Measurements from ENCODE around the gene INSM1. TPM values are rescaled to one million over a fixed set of nuclear protein-coding genes. Genes with fewer than 3 reads are reported as not detected.
A peak's percentile ranks its signal among the peaks of the same experiment; 100 is the strongest.

Gene INSM1
- total and polyA plus RNA-seq, 5 donors from 2014 or later, result 0.12 TPM; not detected in 4

DNA sequence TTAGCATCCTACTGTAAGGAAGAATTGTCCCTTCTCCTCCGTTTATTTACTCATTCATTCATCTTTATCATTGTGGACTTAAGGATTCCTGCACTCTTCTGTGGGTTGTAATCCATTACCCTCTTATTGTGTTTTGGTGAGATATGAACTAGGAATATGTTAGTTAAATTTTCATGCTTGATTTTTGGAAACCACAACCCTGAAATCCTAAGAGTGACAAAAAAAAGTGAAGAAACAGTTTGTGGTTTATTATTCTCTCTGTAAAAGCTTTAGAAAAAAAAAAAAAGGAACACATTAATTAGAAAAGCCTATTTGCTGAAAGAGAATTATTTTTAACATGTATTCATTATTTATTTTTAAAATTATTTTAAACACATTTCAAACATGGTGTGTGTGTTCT lies 36.7 kb upstream of the INSM1 start:
- Mint-ChIP-seq H3K9me3 (peaks cover 0 to 5% (median 2%) of the 10 kb centered on the region in 7 donors), H3K4me3 (no peak overlapping the region), H3K27me3 (peaks cover 9% of the 10 kb centered on the region), H3K27ac (no peak overlapping the region), H3K4me1 (peaks cover 0 to 7% (median 0%) of the 10 kb centered on the region in 4 donors), H3K36me3 (no peaks in the 10 kb centered on the region)
- Histone ChIP-seq H3K27ac (ENCODE audit: insufficient read depth, low read length, poor library complexity, severe bottlenecking) (no peak overlapping the region), H3K4me1 (ENCODE audit: control insufficient read depth, insufficient read depth, low read length, poor library complexity, severe bottlenecking) (no peaks in the 10 kb centered on the region), H3K27me3 (ENCODE audit: control insufficient read depth, insufficient read depth, low read length) (peaks cover 3% of the 10 kb centered on the region), H3K36me3 (ENCODE audit: control insufficient read depth, insufficient read depth, low read length) (no peaks in the 10 kb centered on the region), H3K9me3 (ENCODE audit: control insufficient read depth in 2 of 2, low read length in 2 of 2) (no peaks in the 10 kb centered on the region), H3K4me3 (ENCODE audit: low read depth, low read length) (no peak overlapping the region)
- DNase-seq (no peak), ATAC-seq (ENCODE audit: low read depth in 2 of 2) (no peak)

DNA sequence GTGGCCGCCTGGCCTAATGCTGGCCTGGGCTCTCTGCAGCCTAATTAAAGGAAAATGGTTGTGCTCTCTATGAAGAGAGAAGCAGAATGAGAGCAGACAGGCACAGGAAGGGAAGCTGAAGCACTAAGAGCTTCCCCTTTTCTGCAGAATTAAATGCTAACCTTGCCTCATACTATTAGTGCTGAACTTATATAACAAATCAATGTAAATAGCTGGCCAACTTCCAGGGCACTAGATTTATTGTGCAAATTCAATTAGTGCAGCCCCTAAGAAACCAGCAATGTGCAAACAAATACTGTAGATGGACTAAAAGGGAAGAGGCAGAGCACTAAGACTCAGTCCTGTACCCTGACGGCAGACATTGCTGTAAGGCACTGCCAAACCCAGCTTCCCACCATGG lies 36.1 kb upstream of the INSM1 start:
- H3K27ac Mint-ChIP-seq, result no peak overlapping the region
- Histone ChIP-seq H3K27me3 (ENCODE audit: control insufficient read depth, insufficient read depth, low read length) (peaks cover 3% of the 10 kb centered on the region), H3K4me3 (ENCODE audit: low read depth, low read length) (no peak overlapping the region), H3K9me3 (ENCODE audit: control insufficient read depth in 2 of 2, low read length in 2 of 2) (no peaks in the 10 kb centered on the region), H3K36me3 (ENCODE audit: control insufficient read depth, insufficient read depth, low read length) (no peaks in the 10 kb centered on the region), H3K4me1 (ENCODE audit: control insufficient read depth, insufficient read depth, low read length, poor library complexity, severe bottlenecking) (no peaks in the 10 kb centered on the region), H3K27ac (ENCODE audit: insufficient read depth, low read length, poor library complexity, severe bottlenecking) (no peak overlapping the region)
- no peak overlapping the region for H3K4me3 Mint-ChIP-seq
- peaks cover 9% of the 10 kb centered on the region for H3K27me3 Mint-ChIP-seq
- no peak for ATAC-seq (ENCODE audit: low read depth in 2 of 2)
- no peaks in the 10 kb centered on the region for H3K36me3 Mint-ChIP-seq
- no peak for DNase-seq
- H3K4me1 Mint-ChIP-seq, result peaks cover 0 to 7% (median 0%) of the 10 kb centered on the region in 4 donors
- H3K9me3 Mint-ChIP-seq, result peaks cover 0 to 5% (median 2%) of the 10 kb centered on the region in 7 donors

DNA sequence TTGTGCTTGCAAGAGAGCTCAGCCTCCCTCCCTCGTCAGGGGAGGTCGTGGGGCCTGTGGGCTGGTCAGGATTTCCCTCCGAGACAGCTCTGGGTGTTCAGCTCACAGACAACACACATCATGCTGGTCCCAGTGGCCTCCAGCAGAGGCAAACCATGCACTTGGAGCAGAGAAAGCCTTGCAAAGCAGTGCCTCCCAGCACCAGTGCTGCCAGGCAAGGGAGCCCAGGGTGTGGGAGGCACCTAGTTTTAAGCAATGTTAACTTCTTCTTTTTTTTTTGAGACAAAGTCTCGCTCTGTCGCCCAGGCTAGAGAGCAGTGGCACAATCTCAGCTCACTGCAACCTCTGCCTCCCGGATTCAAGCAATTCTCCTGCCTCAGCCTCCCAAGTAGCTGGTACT lies 34.0 kb upstream of the INSM1 start:
- Mint-ChIP-seq H3K27ac (no peak overlapping the region), H3K4me1 (peaks cover 0 to 7% (median 0%) of the 10 kb centered on the region in 4 donors), H3K36me3 (no peaks in the 10 kb centered on the region), H3K27me3 (peaks cover 9% of the 10 kb centered on the region), H3K9me3 (peaks cover 0 to 6% (median 0%) of the 10 kb centered on the region in 7 donors), H3K4me3 (no peak overlapping the region)
- Histone ChIP-seq H3K4me3 (ENCODE audit: low read depth, low read length) (no peak overlapping the region), H3K36me3 (ENCODE audit: control insufficient read depth, insufficient read depth, low read length) (no peaks in the 10 kb centered on the region), H3K9me3 (ENCODE audit: control insufficient read depth in 2 of 2, low read length in 2 of 2) (no peaks in the 10 kb centered on the region), H3K4me1 (ENCODE audit: control insufficient read depth, insufficient read depth, low read length, poor library complexity, severe bottlenecking) (no peaks in the 10 kb centered on the region), H3K27ac (ENCODE audit: insufficient read depth, low read length, poor library complexity, severe bottlenecking) (no peak overlapping the region), H3K27me3 (ENCODE audit: control insufficient read depth, insufficient read depth, low read length) (peaks cover under 1% of the 10 kb centered on the region)
- ATAC-seq (ENCODE audit: low read depth in 2 of 2) (no peak), DNase-seq (no peak)

DNA sequence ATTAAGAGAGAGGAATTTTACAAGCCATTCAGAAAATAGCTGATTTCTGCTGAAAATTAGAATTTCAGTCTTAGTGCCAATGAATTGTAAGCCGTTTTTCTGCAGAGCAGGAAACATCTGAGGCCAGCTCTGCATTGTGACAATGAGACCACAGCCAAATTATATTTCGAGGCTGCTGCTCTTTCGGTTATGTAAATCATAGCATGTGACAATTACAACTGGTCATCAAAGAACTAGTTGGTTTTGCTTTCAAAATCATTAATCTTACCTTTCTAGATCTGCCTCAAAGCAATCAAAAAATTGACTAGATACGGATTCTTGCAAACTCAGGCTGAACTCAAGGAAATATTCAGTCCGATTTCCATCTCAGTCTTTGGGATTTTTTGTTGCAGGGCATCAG lies 33.4 kb upstream of the INSM1 start:
- H3K4me1 ChIP-seq (ENCODE audit: control insufficient read depth, insufficient read depth, low read length, poor library complexity, severe bottlenecking), result no peaks in the 10 kb centered on the region
- no peaks in the 10 kb centered on the region for H3K36me3 Mint-ChIP-seq
- no peak overlapping the region for H3K27ac Mint-ChIP-seq
- DNase-seq (peak in 1 of 3 donors; percentile 58), ATAC-seq (ENCODE audit: low read depth in 2 of 2) (no peak)
- H3K27me3 Mint-ChIP-seq, result peaks cover 9% of the 10 kb centered on the region
- H3K4me1 Mint-ChIP-seq, result peaks cover 0 to 7% (median 0%) of the 10 kb centered on the region in 4 donors
- no peaks in the 10 kb centered on the region for H3K27me3 ChIP-seq (ENCODE audit: control insufficient read depth, insufficient read depth, low read length)
- no peak overlapping the region for H3K27ac ChIP-seq (ENCODE audit: insufficient read depth, low read length, poor library complexity, severe bottlenecking)
- H3K4me3 ChIP-seq (ENCODE audit: low read depth, low read length), result no peak overlapping the region
- no peak overlapping the region for H3K4me3 Mint-ChIP-seq
- H3K9me3 Mint-ChIP-seq, result peaks cover 0 to 3% (median 0%) of the 10 kb centered on the region in 7 donors
- H3K36me3 ChIP-seq (ENCODE audit: control insufficient read depth, insufficient read depth, low read length), result no peaks in the 10 kb centered on the region
- no peaks in the 10 kb centered on the region for H3K9me3 ChIP-seq (ENCODE audit: control insufficient read depth in 2 of 2, low read length in 2 of 2)

DNA sequence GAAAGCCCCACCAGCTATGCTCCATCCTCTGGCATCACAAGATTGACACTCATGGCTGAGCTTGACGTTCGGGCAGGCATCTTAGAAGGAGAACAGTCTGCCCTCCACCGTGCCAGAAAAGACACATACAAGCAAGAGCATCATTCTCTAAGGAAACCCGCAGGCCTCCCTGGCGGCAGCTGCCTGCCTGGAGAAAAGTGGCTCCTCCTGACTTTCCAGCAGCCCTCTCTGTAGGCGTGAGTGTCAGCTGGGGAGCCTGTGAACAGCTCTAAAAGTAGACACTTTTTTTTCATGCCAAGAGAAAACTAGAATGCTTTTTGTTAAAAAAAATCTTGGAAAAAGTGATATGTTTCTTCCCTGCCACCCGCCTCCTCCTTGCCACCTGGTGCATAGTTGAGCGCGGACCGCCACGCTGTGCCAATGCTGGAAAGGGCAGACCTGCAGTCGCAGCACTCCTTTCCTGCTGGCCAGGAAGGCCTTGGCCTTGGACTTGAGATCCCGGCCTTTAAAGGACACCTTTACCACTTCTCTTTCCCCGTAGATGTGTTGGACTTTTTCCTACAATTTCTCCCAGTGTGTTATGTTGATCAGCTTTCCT lies 29.7 kb upstream of the INSM1 start:
- no peaks in the 10 kb centered on the region for H3K27me3 ChIP-seq (ENCODE audit: control insufficient read depth, insufficient read depth, low read length)

DNA sequence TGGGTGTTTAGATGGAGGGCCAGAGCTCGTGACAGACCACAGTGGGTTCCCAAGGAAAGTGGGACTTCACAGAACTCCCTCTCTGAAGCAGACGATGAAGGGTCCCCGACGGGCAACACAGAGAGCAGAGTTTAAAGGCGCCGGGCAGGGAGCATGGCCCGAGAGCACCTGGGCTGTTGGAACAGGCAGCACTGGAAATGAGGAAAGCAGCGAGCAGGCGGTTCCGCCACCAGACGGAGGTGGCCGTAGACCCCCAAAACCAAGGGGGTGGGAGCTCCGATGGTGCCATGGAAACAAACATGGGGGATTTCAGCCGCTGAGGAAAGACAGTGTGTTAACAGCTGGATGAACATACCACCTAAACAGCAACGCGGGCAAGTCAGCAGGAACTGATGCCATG lies 27.5 kb upstream of the INSM1 start:
- H3K27me3 ChIP-seq (ENCODE audit: control insufficient read depth, insufficient read depth, low read length), result no peaks in the 10 kb centered on the region
- H3K4me1 ChIP-seq (ENCODE audit: control insufficient read depth, insufficient read depth, low read length, poor library complexity, severe bottlenecking), result no peaks in the 10 kb centered on the region
- no peaks in the 10 kb centered on the region for H3K36me3 Mint-ChIP-seq
- no peaks in the 10 kb centered on the region for H3K36me3 ChIP-seq (ENCODE audit: control insufficient read depth, insufficient read depth, low read length)
- ATAC-seq (ENCODE audit: low read depth in 2 of 2) (no peak), DNase-seq (no peak)
- peaks cover 0 to 3% (median 0%) of the 10 kb centered on the region in 7 donors for H3K9me3 Mint-ChIP-seq
- peaks cover 4% of the 10 kb centered on the region for H3K27me3 Mint-ChIP-seq
- H3K4me3 ChIP-seq (ENCODE audit: low read depth, low read length), result no peak overlapping the region
- H3K9me3 ChIP-seq (ENCODE audit: control insufficient read depth in 2 of 2, low read length in 2 of 2), result no peaks in the 10 kb centered on the region
- H3K27ac Mint-ChIP-seq, result no peak overlapping the region
- H3K4me1 Mint-ChIP-seq, result no peaks in the 10 kb centered on the region
- no peak overlapping the region for H3K27ac ChIP-seq (ENCODE audit: insufficient read depth, low read length, poor library complexity, severe bottlenecking)
- H3K4me3 Mint-ChIP-seq, result no peak overlapping the region

More for the DNA sequence above, 29.7 kb upstream of the INSM1 start:
- DNase-seq (no peak), ATAC-seq (ENCODE audit: low read depth in 2 of 2) (no peak)
- peaks cover 4% of the 10 kb centered on the region for H3K27me3 Mint-ChIP-seq
- H3K4me1 Mint-ChIP-seq, result peaks cover 0 to 7% (median 0%) of the 10 kb centered on the region in 4 donors
- Histone ChIP-seq H3K27ac (ENCODE audit: insufficient read depth, low read length, poor library complexity, severe bottlenecking) (no peak overlapping the region), H3K9me3 (ENCODE audit: control insufficient read depth in 2 of 2, low read length in 2 of 2) (no peaks in the 10 kb centered on the region), H3K4me1 (ENCODE audit: control insufficient read depth, insufficient read depth, low read length, poor library complexity, severe bottlenecking) (no peaks in the 10 kb centered on the region), H3K36me3 (ENCODE audit: control insufficient read depth, insufficient read depth, low read length) (no peaks in the 10 kb centered on the region), H3K4me3 (ENCODE audit: low read depth, low read length) (no peak overlapping the region)
- peak overlapping the region in 1 of 3 donors; percentile 33 for H3K27ac Mint-ChIP-seq
- H3K9me3 Mint-ChIP-seq, result peaks cover 0 to 3% (median 0%) of the 10 kb centered on the region in 7 donors
- H3K4me3 Mint-ChIP-seq, result no peak overlapping the region
- no peaks in the 10 kb centered on the region for H3K36me3 Mint-ChIP-seq

DNA sequence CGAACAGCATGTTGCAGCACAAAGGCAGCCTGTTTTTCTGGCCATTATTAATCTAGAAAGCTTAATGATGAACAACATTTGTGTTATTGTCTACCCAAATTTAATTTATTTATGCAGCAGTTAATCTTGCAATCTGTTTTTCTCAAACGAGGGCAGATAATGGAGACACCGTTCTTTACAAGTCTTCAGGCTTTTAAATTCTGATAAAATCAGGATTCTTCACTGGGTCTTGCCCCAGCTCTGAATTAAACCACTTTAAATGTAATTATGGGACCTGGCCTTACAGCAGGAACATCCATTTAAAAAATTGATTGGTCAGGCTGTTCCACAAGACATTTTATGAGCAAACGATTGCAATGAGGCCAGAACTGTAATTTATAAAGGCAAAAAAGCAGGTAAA lies 26.5 kb upstream of the INSM1 start:
- H3K4me1 ChIP-seq (ENCODE audit: control insufficient read depth, insufficient read depth, low read length, poor library complexity, severe bottlenecking), result no peaks in the 10 kb centered on the region
- ATAC-seq (ENCODE audit: low read depth in 2 of 2), result no peak
- H3K36me3 ChIP-seq (ENCODE audit: control insufficient read depth, insufficient read depth, low read length), result no peaks in the 10 kb centered on the region
- no peaks in the 10 kb centered on the region for H3K36me3 Mint-ChIP-seq
- no peak overlapping the region for H3K4me3 ChIP-seq (ENCODE audit: low read depth, low read length)
- no peak for DNase-seq
- no peaks in the 10 kb centered on the region for H3K27me3 ChIP-seq (ENCODE audit: control insufficient read depth, insufficient read depth, low read length)
- H3K4me1 Mint-ChIP-seq, result no peaks in the 10 kb centered on the region
- H3K4me3 Mint-ChIP-seq, result no peak overlapping the region
- H3K27ac Mint-ChIP-seq, result no peak overlapping the region
- H3K9me3 ChIP-seq (ENCODE audit: control insufficient read depth in 2 of 2, low read length in 2 of 2), result no peaks in the 10 kb centered on the region
- no peak overlapping the region for H3K27ac ChIP-seq (ENCODE audit: insufficient read depth, low read length, poor library complexity, severe bottlenecking)
- H3K9me3 Mint-ChIP-seq, result peaks cover 0 to 2% (median 0%) of the 10 kb centered on the region in 7 donors
- H3K27me3 Mint-ChIP-seq, result peaks cover 4% of the 10 kb centered on the region

DNA sequence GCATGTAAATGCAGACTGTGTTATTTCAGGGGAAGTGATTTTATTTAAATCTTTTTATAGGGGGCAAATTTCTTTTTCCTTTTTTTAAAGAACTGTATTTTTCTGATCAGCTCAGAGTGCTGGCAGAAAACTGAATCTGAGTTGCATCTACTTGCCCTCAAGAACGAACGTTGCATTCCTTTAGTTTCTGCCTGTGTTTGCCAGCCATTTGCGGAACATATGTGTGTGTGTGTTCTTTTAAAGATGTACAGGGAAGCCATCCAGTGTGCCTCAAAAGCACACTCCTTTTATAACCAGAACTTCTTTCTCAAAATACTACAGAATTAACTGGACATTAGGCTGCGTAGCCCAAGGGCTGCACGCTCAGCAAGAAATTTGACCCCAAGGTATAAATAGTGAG lies 25.8 kb upstream of the INSM1 start:
- H3K4me1 ChIP-seq (ENCODE audit: control insufficient read depth, insufficient read depth, low read length, poor library complexity, severe bottlenecking), result no peaks in the 10 kb centered on the region
- H3K9me3 ChIP-seq (ENCODE audit: control insufficient read depth in 2 of 2, low read length in 2 of 2), result no peaks in the 10 kb centered on the region
- Mint-ChIP-seq H3K9me3 (peaks cover 0 to 2% (median under 1%) of the 10 kb centered on the region in 7 donors), H3K4me3 (no peak overlapping the region), H3K27ac (no peak overlapping the region), H3K27me3 (peaks cover 4% of the 10 kb centered on the region), H3K4me1 (no peaks in the 10 kb centered on the region), H3K36me3 (no peaks in the 10 kb centered on the region)
- H3K27me3 ChIP-seq (ENCODE audit: control insufficient read depth, insufficient read depth, low read length), result no peaks in the 10 kb centered on the region
- H3K4me3 ChIP-seq (ENCODE audit: low read depth, low read length), result no peak overlapping the region
- DNase-seq (no peak), ATAC-seq (ENCODE audit: low read depth in 2 of 2) (no peak)
- no peaks in the 10 kb centered on the region for H3K36me3 ChIP-seq (ENCODE audit: control insufficient read depth, insufficient read depth, low read length)
- H3K27ac ChIP-seq (ENCODE audit: insufficient read depth, low read length, poor library complexity, severe bottlenecking), result no peak overlapping the region

All from CD4-positive, CD25-positive, alpha-beta regulatory T cell (primary cell).